ENCODE data around the gene TMC8.

DNA sequence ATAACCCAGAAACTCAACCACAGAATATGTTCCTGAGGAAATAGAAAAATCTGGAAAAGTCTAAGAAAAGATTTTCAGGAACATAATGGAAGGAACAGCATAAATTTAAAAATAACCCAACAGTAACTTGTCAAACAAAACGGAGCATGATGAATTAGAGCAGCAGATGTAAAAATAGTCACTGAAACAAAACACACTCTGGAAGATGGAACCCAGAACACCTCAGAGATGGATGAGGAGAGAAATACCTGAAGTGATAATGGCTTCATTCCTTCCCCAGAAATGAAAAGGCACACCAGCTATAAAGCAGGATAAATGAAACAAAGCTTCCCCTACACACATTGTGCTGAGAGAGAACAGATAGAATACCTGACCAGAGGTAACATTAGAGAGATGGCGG lies 49.9 kb downstream of the TMC8 start:
- TF ChIP-seq, protein P1, sequence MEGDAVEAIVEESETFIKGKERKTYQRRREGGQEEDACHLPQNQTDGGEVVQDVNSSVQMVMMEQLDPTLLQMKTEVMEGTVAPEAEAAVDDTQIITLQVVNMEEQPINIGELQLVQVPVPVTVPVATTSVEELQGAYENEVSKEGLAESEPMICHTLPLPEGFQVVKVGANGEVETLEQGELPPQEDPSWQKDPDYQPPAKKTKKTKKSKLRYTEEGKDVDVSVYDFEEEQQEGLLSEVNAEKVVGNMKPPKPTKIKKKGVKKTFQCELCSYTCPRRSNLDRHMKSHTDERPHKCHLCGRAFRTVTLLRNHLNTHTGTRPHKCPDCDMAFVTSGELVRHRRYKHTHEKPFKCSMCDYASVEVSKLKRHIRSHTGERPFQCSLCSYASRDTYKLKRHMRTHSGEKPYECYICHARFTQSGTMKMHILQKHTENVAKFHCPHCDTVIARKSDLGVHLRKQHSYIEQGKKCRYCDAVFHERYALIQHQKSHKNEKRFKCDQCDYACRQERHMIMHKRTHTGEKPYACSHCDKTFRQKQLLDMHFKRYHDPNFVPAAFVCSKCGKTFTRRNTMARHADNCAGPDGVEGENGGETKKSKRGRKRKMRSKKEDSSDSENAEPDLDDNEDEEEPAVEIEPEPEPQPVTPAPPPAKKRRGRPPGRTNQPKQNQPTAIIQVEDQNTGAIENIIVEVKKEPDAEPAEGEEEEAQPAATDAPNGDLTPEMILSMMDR (IDR thresholded peaks at IDR 0.05) = no peak
- TF ChIP-seq POLR2A (IDR thresholded peaks at IDR 0.05; ENCODE audit: low read depth) (no peak), EP300 (IDR thresholded peaks at IDR 0.05) (no peak), POLR2AphosphoS5 (IDR thresholded peaks at IDR 0.05) (peak in 1 of 2 donors; percentile 82)

All from esophagus muscularis mucosa (tissue), 4 donors.